GM23338 (cell line): ENCODE data around the gene FNDC8. TPM values are rescaled to one million over a fixed set of nuclear protein-coding genes. Genes with fewer than 3 reads are reported as not detected.

Experiments used
- ATAC-seq: fragments of 200-7000 bp; cut with Tn5 transposase; 3 replicates; pipeline ENCODE4 v1.9.1; 2020
- DNase-seq: peaks from one replicate; pipeline ENCODE4 v3.0.0-alpha.2; 2015; ENCODE audit warnings: low spot score
- H2AFZ ChIP-seq: fragments of 200-600 bp; sonication (generic); 2 replicates; pipeline ENCODE4 v1.8.0; 2016; ENCODE audit warnings: antibody characterized with exemption, mild to moderate bottlenecking, moderate library complexity
- H3F3A ChIP-seq: fragments of 200-600 bp; sonication (generic); replicated peaks from 2 replicates; pipeline ENCODE4 v1.8.0; 2017; ENCODE audit warnings: antibody characterized with exemption, mixed run types, low read depth
- H3K27ac ChIP-seq: fragments of 200-600 bp; sonication (generic); 2 replicates; pipeline ENCODE4 v1.6.1; 2016; ENCODE audit warnings: low read depth
- H3K27me3 ChIP-seq: fragments of 200-600 bp; sonication (generic); 2 replicates; pipeline ENCODE4 v1.8.0; 2016; ENCODE audit warnings: mild to moderate bottlenecking, mixed run types, moderate library complexity; ENCODE audit not compliant: insufficient read depth
- H3K36me3 ChIP-seq: fragments of 200-600 bp; sonication (generic); 2 replicates; pipeline ENCODE4 v1.8.0; 2016; ENCODE audit warnings: mild to moderate bottlenecking; ENCODE audit not compliant: insufficient read depth
- H3K4me1 ChIP-seq: fragments of 200-600 bp; sonication (generic); 2 replicates; pipeline ENCODE4 v1.8.0; 2016; ENCODE audit warnings: mild to moderate bottlenecking, moderate library complexity; ENCODE audit not compliant: insufficient read depth
- H3K4me2 ChIP-seq: fragments of 200-600 bp; sonication (generic); 2 replicates; pipeline ENCODE4 v1.7.1; 2017; ENCODE audit warnings: mixed run types
- H3K4me3 ChIP-seq: fragments of 200-600 bp; sonication (generic); 2 replicates; pipeline ENCODE4 v1.6.1; 2016; ENCODE audit warnings: mixed run types
- H3K79me2 ChIP-seq: fragments of 200-600 bp; sonication (generic); replicated peaks from 2 replicates; pipeline ENCODE4 v1.8.0; 2017; ENCODE audit warnings: mild to moderate bottlenecking; ENCODE audit not compliant: insufficient read depth
- H3K9me2 ChIP-seq: fragments of 200-600 bp; sonication (generic); 2 replicates; pipeline ENCODE4 v1.8.0; 2017; ENCODE audit not compliant: insufficient read depth
- H4K20me1 ChIP-seq: fragments of 200-600 bp; sonication (generic); replicated peaks from 2 replicates; pipeline ENCODE4 v1.8.0; 2017; ENCODE audit warnings: mild to moderate bottlenecking; ENCODE audit not compliant: insufficient read depth
- H3K27ac Mint-ChIP-seq: 2 replicates; pipeline ENCODE4 v1.8.0; 2020; ENCODE audit warnings: inconsistent platforms, mild to moderate bottlenecking, moderate library complexity, mixed read lengths
- H3K27me3 Mint-ChIP-seq: 3 replicates; pipeline ENCODE4 v1.8.0; 2022; ENCODE audit warnings: low read depth, mild to moderate bottlenecking, moderate library complexity, mixed read lengths, inconsistent platforms; ENCODE audit not compliant: insufficient read depth, poor library complexity
- H3K36me3 Mint-ChIP-seq: 3 replicates; pipeline ENCODE4 v1.8.0; 2021; ENCODE audit warnings: low read depth, mild to moderate bottlenecking, inconsistent platforms, moderate library complexity, mixed read lengths
- H3K4me1 Mint-ChIP-seq: 3 replicates; pipeline ENCODE4 v1.8.0; 2020; ENCODE audit warnings: mild to moderate bottlenecking, inconsistent platforms, mixed read lengths
- H3K4me3 Mint-ChIP-seq: 3 replicates; pipeline ENCODE4 v1.8.0; 2021; ENCODE audit warnings: moderate library complexity, mild to moderate bottlenecking, inconsistent platforms, mixed read lengths
- H3K9me3 Mint-ChIP-seq: 3 replicates; pipeline ENCODE4 v1.8.0; 2020; ENCODE audit warnings: moderate library complexity, mild to moderate bottlenecking, inconsistent platforms, mixed read lengths
- CREB1 ChIP-seq: fragments of 250-450 bp; sonication (Bioruptor Pico); IDR thresholded peaks from 2 replicates; pipeline ENCODE4 v1.5.0; 2020; ENCODE audit warnings: low read depth, mild to moderate bottlenecking, moderate library complexity
- CTCF ChIP-seq, 2 experiments: fragments of 200-600 bp in 1 of 2; sonication (generic) in 1 of 2; conservative IDR thresholded peaks; 2 replicates each; pipeline versions ENCODE4 v1.5.1 to v1.6.1; 2016 to 2017; ENCODE audit warnings: antibody characterized with exemption in 2 of 2, low read depth in 2 of 2, mild to moderate bottlenecking in 2 of 2, moderate library complexity in 1 of 2
- ETS1 ChIP-seq: IDR thresholded peaks from 2 replicates; pipeline ENCODE4 v1.6.1; 2016; ENCODE audit warnings: antibody characterized with exemption
- EZH2 ChIP-seq: fragments of 200-600 bp; sonication (generic); IDR thresholded peaks from one replicate; pipeline ENCODE4 v1.8.0; 2017; ENCODE audit warnings: antibody characterized with exemption, mild to moderate bottlenecking, low read depth; ENCODE audit not compliant: unreplicated experiment
- JUNB ChIP-seq: IDR thresholded peaks from one replicate; pipeline ENCODE4 v1.6.1; 2016; ENCODE audit warnings: antibody characterized with exemption; ENCODE audit not compliant: unreplicated experiment
- ZNF331 ChIP-seq: fragments of 250-450 bp; sonication (Bioruptor Pico); IDR thresholded peaks from 2 replicates; pipeline ENCODE4 v1.5.0; 2020; ENCODE audit warnings: low read depth, mild to moderate bottlenecking, moderate library complexity
- ZNF462 ChIP-seq: fragments of 250-450 bp; sonication (Bioruptor Pico); IDR thresholded peaks from 2 replicates; pipeline ENCODE4 v1.5.0; 2020; ENCODE audit warnings: mild to moderate bottlenecking, moderate library complexity
- polyA plus RNA-seq: library from polyadenylated mRNA; unstranded; fragments of >200 nt; fragmentation: Nextera tagmentation; extraction: Ambion mirVana; gene quantifications from 2 replicates; pipeline ENCODE4 v1.2.1, GENCODE V29; 2016
- total RNA-seq: library from RNA; depleted of rRNA; stranded (reverse); fragments of >200 nt; shearing (Covaris generic); gene quantifications from 2 replicates; pipeline ENCODE4 v1.2.3, GENCODE V29; 2014

The FNDC8 gene
- total and polyA plus RNA-seq, 2 experiments from 2014 or later = not detected

GRCh38 chr17:35087731-35088355, 33.6 kb upstream of the FNDC8 start:
- H3K27me3 ChIP-seq = peaks cover 8% of the 10 kb centered on the region; the same call in 1 of the 2 replicates
- peak overlapping the region; percentile 94 for H3K4me3 ChIP-seq
- peaks cover 10% of the 10 kb centered on the region; the same call in 1 of the 2 replicates for H3F3A ChIP-seq
- H2AFZ ChIP-seq = peak overlapping the region; percentile 95; the same call in 1 of the 2 replicates
- no peak overlapping the region for H3K27ac ChIP-seq
- ATAC-seq (no peak), DNase-seq (no peak)
- H3K79me2 ChIP-seq = peaks cover 10% of the 10 kb centered on the region
- Mint-ChIP-seq H3K9me3 (no peaks in the 10 kb centered on the region; the same call in 2 of the 3 replicates), H3K4me3 (peak overlapping the region; percentile 88), H3K36me3 (no peaks in the 10 kb centered on the region; the same call in 2 of the 3 replicates), H3K27ac (peak overlapping the region; percentile 72; the same call in 1 of the 2 replicates), H3K4me1 (peaks cover 49% of the 10 kb centered on the region), H3K27me3 (peaks cover 10% of the 10 kb centered on the region)
- no peaks in the 10 kb centered on the region for H4K20me1 ChIP-seq
- H3K9me2 ChIP-seq = no peaks in the 10 kb centered on the region
- H3K4me2 ChIP-seq = peak overlapping the region; percentile 97
- peaks cover 60% of the 10 kb centered on the region for H3K4me1 ChIP-seq
- H3K36me3 ChIP-seq = no peaks in the 10 kb centered on the region
- TF ChIP-seq ZNF462 (CRISPR knock-in tag) = no peak
- TF ChIP-seq ZNF331 = no peak
- no peak for TF ChIP-seq JUNB
- TF ChIP-seq CTCF (conservative IDR thresholded peaks at IDR 0.05; ENCODE audit: low read depth in 2 of 2) = no peak
- no peak for TF ChIP-seq EZH2
- TF ChIP-seq ETS1 = no peak
- no peak for TF ChIP-seq CREB1 (CRISPR knock-in tag)
